ENCODE measurements around the gene DUOXA1.

Gene DUOXA1

GRCh38 chr15:45147606-45148005, 17.9 kb upstream of the DUOXA1 start:
- TF ChIP-seq ZFP30 (CRISPR knock-in tag; IDR thresholded peaks at IDR 0.05): no peak
- ATAC-seq: no peak

GRCh38 chr15:45146405-45146804, 16.7 kb upstream of the DUOXA1 start:
- TF ChIP-seq OSR1 (CRISPR knock-in tag; IDR thresholded peaks at IDR 0.05) (no peak), PATZ1 (CRISPR knock-in tag; IDR thresholded peaks at IDR 0.05; ENCODE audit: borderline replicate concordance) (no peak), ZNF565 (CRISPR knock-in tag; conservative IDR thresholded peaks at IDR 0.05; ENCODE audit: low read depth) (no peak), ZFP30 (CRISPR knock-in tag; IDR thresholded peaks at IDR 0.05) (no peak), CSDC2 (CRISPR knock-in tag; IDR thresholded peaks at IDR 0.05) (no peak), GLIS3 (CRISPR knock-in tag; IDR thresholded peaks at IDR 0.05) (no peak), CSRNP3 (CRISPR knock-in tag; IDR thresholded peaks at IDR 0.05) (no peak), ISL1 (CRISPR knock-in tag; IDR thresholded peaks at IDR 0.05) (no peak), BACH2 (CRISPR knock-in tag; IDR thresholded peaks at IDR 0.05; ENCODE audit: borderline replicate concordance) (no peak)
- no peak for ATAC-seq

- no peak for ATAC-seq
- TF ChIP-seq BACH2 (CRISPR knock-in tag; IDR thresholded peaks at IDR 0.05; ENCODE audit: borderline replicate concordance) (no peak), RARB (CRISPR knock-in tag; IDR thresholded peaks at IDR 0.05) (no peak), TOX (CRISPR knock-in tag; IDR thresholded peaks at IDR 0.05; ENCODE audit: borderline replicate concordance) (no peak), OSR1 (CRISPR knock-in tag; IDR thresholded peaks at IDR 0.05) (no peak), ISL1 (CRISPR knock-in tag; IDR thresholded peaks at IDR 0.05) (no peak), TSHZ2 (CRISPR knock-in tag; IDR thresholded peaks at IDR 0.05) (no peak), ZNF8 (CRISPR knock-in tag; IDR thresholded peaks at IDR 0.05) (no peak), ZNF565 (CRISPR knock-in tag; conservative IDR thresholded peaks at IDR 0.05; ENCODE audit: low read depth) (no peak), PATZ1 (CRISPR knock-in tag; IDR thresholded peaks at IDR 0.05; ENCODE audit: borderline replicate concordance) (no peak), ESRRG (CRISPR knock-in tag; IDR thresholded peaks at IDR 0.05) (no peak), POU6F1 (CRISPR knock-in tag; IDR thresholded peaks at IDR 0.05; ENCODE audit: borderline replicate concordance, low read depth) (no peak), PPARA (CRISPR knock-in tag; IDR thresholded peaks at IDR 0.05; ENCODE audit: borderline replicate concordance) (no peak), ZC3H10 (CRISPR knock-in tag; IDR thresholded peaks at IDR 0.05) (no peak)
Measured at GRCh38 chr15:45144775-45145174, 15.1 kb upstream of the DUOXA1 start.

- TF ChIP-seq OSR1 (CRISPR knock-in tag; IDR thresholded peaks at IDR 0.05) (no peak), BACH2 (CRISPR knock-in tag; IDR thresholded peaks at IDR 0.05; ENCODE audit: borderline replicate concordance) (no peak), TOX (CRISPR knock-in tag; IDR thresholded peaks at IDR 0.05; ENCODE audit: borderline replicate concordance) (no peak), ZC3H10 (CRISPR knock-in tag; IDR thresholded peaks at IDR 0.05) (no peak), ESRRG (CRISPR knock-in tag; IDR thresholded peaks at IDR 0.05) (no peak), CSDC2 (CRISPR knock-in tag; IDR thresholded peaks at IDR 0.05) (no peak), POU6F1 (CRISPR knock-in tag; IDR thresholded peaks at IDR 0.05; ENCODE audit: borderline replicate concordance, low read depth) (no peak), ZFP30 (CRISPR knock-in tag; IDR thresholded peaks at IDR 0.05) (no peak), ZNF565 (CRISPR knock-in tag; conservative IDR thresholded peaks at IDR 0.05; ENCODE audit: low read depth) (no peak), PPARA (CRISPR knock-in tag; IDR thresholded peaks at IDR 0.05; ENCODE audit: borderline replicate concordance) (no peak), CSRNP3 (CRISPR knock-in tag; IDR thresholded peaks at IDR 0.05) (no peak)
- ATAC-seq: no peak
Measured at GRCh38 chr15:45143946-45144345, 14.3 kb upstream of the DUOXA1 start.

Measured in SK-N-SH treated with all-trans-retinoic acid at 6 μM for 48 hours (cell line).